ENCODE measurements around the gene GHRL.

DNA sequence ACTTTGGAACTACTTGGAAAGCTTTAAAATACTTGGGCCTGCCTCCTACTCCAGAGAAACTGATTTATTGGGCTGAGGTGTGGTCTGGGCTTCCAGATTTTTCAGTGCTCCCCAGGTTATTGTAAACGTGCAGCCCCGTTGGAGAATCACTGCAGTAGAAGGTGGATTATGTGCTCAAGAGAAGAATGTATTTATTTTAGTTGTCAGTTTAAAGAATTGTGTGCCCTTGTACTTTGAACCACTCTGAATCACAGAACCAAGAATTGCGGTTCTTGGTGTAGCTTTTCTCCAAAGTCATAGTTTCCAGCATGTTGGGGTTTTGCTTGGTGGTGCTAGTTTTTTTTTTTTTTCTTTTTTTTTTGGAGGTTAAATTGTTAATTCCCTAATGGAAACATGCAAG is 42.9 kb downstream of the GHRL start:
- no peak for TF ChIP-seq EP300 (IDR thresholded peaks at IDR 0.05)
- TF ChIP-seq, protein P1, sequence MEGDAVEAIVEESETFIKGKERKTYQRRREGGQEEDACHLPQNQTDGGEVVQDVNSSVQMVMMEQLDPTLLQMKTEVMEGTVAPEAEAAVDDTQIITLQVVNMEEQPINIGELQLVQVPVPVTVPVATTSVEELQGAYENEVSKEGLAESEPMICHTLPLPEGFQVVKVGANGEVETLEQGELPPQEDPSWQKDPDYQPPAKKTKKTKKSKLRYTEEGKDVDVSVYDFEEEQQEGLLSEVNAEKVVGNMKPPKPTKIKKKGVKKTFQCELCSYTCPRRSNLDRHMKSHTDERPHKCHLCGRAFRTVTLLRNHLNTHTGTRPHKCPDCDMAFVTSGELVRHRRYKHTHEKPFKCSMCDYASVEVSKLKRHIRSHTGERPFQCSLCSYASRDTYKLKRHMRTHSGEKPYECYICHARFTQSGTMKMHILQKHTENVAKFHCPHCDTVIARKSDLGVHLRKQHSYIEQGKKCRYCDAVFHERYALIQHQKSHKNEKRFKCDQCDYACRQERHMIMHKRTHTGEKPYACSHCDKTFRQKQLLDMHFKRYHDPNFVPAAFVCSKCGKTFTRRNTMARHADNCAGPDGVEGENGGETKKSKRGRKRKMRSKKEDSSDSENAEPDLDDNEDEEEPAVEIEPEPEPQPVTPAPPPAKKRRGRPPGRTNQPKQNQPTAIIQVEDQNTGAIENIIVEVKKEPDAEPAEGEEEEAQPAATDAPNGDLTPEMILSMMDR (IDR thresholded peaks at IDR 0.05): no peak

Measured in sigmoid colon (tissue), 4 donors.